ENCODE measurements around the gene TMEM154. TPM values are rescaled to one million over a fixed set of nuclear protein-coding genes. Genes with fewer than 3 reads are reported as not detected.
"Not testable (repeated sequence)": the region's sequence is repeated elsewhere in the genome, so short reads cannot be mapped to it uniquely, and the experiment has no call there.

The TMEM154 gene
- polyA plus RNA-seq, 3 donors: 24.7 to 157 (median 117) TPM

- Histone ChIP-seq H3K9ac (ENCODE audit: insufficient read depth, low read length, poor library complexity, severe bottlenecking) (no peak overlapping the region), H3K27me3 (ENCODE audit: control insufficient read depth in 2 of 2, insufficient read depth in 2 of 2, low read length in 2 of 2) (no peaks in the 10 kb centered on the region), H3K36me3 (replicated peaks in 1 of 2; ENCODE audit: control insufficient read depth in 1 of 2, insufficient read depth in 2 of 2, low read length in 2 of 2) (peaks cover 12 to 33% of the 10 kb centered on the region in 2 donors), H4K20me1 (ENCODE audit: insufficient read depth, low read length) (peaks cover 25% of the 10 kb centered on the region), H3K9me3 (replicated peaks in 1 of 2; ENCODE audit: control insufficient read depth in 1 of 2, insufficient read depth in 1 of 2, low read length in 2 of 2) (no peaks in the 10 kb centered on the region), H3K79me2 (ENCODE audit: insufficient read depth, low read length) (peaks cover 80% of the 10 kb centered on the region), H3K4me3 (replicated peaks in 1 of 3; ENCODE audit: low read depth in 2 of 3, low read length in 3 of 3) (no peak overlapping the region), H3K27ac (ENCODE audit: low read depth in 1 of 2, low read length in 2 of 2) (peak overlapping the region in 1 of 2 donors; percentile 84), H3K4me1 (ENCODE audit: control insufficient read depth in 1 of 2, insufficient read depth in 2 of 2, low read length in 2 of 2) (peaks cover 42 to 43% of the 10 kb centered on the region in 2 donors), H2AFZ (ENCODE audit: insufficient read depth, low read depth, low read length, poor library complexity, severe bottlenecking) (no peak overlapping the region), H3K4me2 (replicated peaks; ENCODE audit: extremely low read depth, low read length, poor library complexity, severe bottlenecking) (no peak overlapping the region)
- DNase-seq: no peak
- Mint-ChIP-seq H3K9me3 (peaks cover 0 to 3% (median 0%) of the 10 kb centered on the region in 7 donors), H3K4me3 (no peak overlapping the region), H3K27me3 (ENCODE audit: low read depth in 3 of 3) (no peaks in the 10 kb centered on the region), H3K27ac (peak overlapping the region in 1 of 7 donors; percentile 15), H3K36me3 (peaks cover 41% of the 10 kb centered on the region in 2 donors), H3K4me1 (peaks cover 50% of the 10 kb centered on the region)
- 97% methylated on average over 4 of the region's 7 CpGs for WGBS (ENCODE audit: insufficient coverage)
- TF ChIP-seq CTCF (IDR thresholded peaks at IDR 0.05): no peak
- intact Hi-C loops (cut with micrococcal nuclease): no loop called here
These were observed 14.0 kb downstream of the TMEM154 start for GRCh38 chr4:152665691-152666395.

- Mint-ChIP-seq H3K4me3 (peak overlapping the region; percentile 64 to 84), H3K36me3 (peaks cover 44 to 51% of the 10 kb centered on the region in 2 donors), H3K4me1 (peaks cover 59% of the 10 kb centered on the region), H3K27ac (peak overlapping the region; percentile 90 to 99 (median 95))
- H3K9me3 ChIP-seq (replicated peaks in 1 of 2; ENCODE audit: control insufficient read depth in 1 of 2, insufficient read depth in 1 of 2, low read length in 2 of 2); intact Hi-C loops (cut with micrococcal nuclease); DNase-seq; H3K27me3 ChIP-seq (ENCODE audit: control insufficient read depth in 2 of 2, insufficient read depth in 2 of 2, low read length in 2 of 2); H2AFZ ChIP-seq (ENCODE audit: insufficient read depth, low read depth, low read length, poor library complexity, severe bottlenecking); H3K9me3 Mint-ChIP-seq; H3K27me3 Mint-ChIP-seq (ENCODE audit: low read depth in 3 of 3): not testable (repeated sequence)
- Histone ChIP-seq H3K36me3 (replicated peaks in 1 of 2; ENCODE audit: control insufficient read depth in 1 of 2, insufficient read depth in 2 of 2, low read length in 2 of 2) (peaks cover 10 to 47% of the 10 kb centered on the region in 2 donors), H3K9ac (ENCODE audit: insufficient read depth, low read length, poor library complexity, severe bottlenecking) (peak overlapping the region; percentile 15), H3K4me2 (replicated peaks; ENCODE audit: extremely low read depth, low read length, poor library complexity, severe bottlenecking) (peak overlapping the region; percentile 71), H4K20me1 (ENCODE audit: insufficient read depth, low read length) (peaks cover 15% of the 10 kb centered on the region), H3K79me2 (ENCODE audit: insufficient read depth, low read length) (peaks cover 82% of the 10 kb centered on the region), H3K4me1 (ENCODE audit: control insufficient read depth in 1 of 2, insufficient read depth in 2 of 2, low read length in 2 of 2) (peaks cover 42 to 43% of the 10 kb centered on the region in 2 donors), H3K4me3 (replicated peaks in 1 of 3; ENCODE audit: low read depth in 2 of 3, low read length in 3 of 3) (peak overlapping the region in 2 of 3 experiments; percentile 32 to 65), H3K27ac (ENCODE audit: low read depth in 1 of 2, low read length in 2 of 2) (peak overlapping the region; percentile 84 to 87)
- no CpG with 5 or more reads among the region's 5 CpGs for WGBS (ENCODE audit: insufficient coverage)
These were observed 15.8 kb downstream of the TMEM154 start for GRCh38 chr4:152664067-152664378.
